A549 (cell line): ENCODE data around the gene APOBEC3H. TPM values are rescaled to one million over a fixed set of nuclear protein-coding genes. Genes with fewer than 3 reads are reported as not detected.
"Not testable (repeated sequence)": the region's sequence is repeated elsewhere in the genome, so short reads cannot be mapped to it uniquely, and the experiment has no call there.

Source experiments
- ATAC-seq, 2 experiments: fragments of 200-7000 bp in 1 of 2; fragments of >200 bp in 1 of 2; cut with Nextera tagmentation in 1 of 2; cut with Tn5 transposase in 1 of 2; 3 replicates each; pipeline versions ENCODE4 v1.8.0 to v1.9.1; 2018 to 2020; ENCODE audit warnings: mild to moderate bottlenecking in 1 of 2, moderate library complexity in 1 of 2
- CTCF ChIA-PET: fragments of 300-600 bp; sonication (Branson Sonifier 250); formaldehyde crosslinking; extraction: SDS; loops from one replicate; lab custom pipeline; 2021; ENCODE audit warnings: antibody characterized with exemption, inconsistent platforms; lab: Yijun Ruan, JAX
- POLR2A ChIA-PET: fragments of 350-600 bp; formaldehyde crosslinking; extraction: SDS; loops from one replicate; lab custom pipeline; 2021; ENCODE audit warnings: antibody characterized with exemption, inconsistent platforms; lab: Yijun Ruan, JAX
- DNase-seq, 2 experiments: peaks; one replicate each; pipeline versions ENCODE4 v3.0.0 to v3.0.0-alpha.2; 2011 to 2016; ENCODE audit warnings: low read depth in 1 of 2, low spot score in 1 of 2
- FAIRE-seq: peaks from 2 replicates; lab custom pipeline; 2011; peaks lifted over from hg19 to GRCh38; lab: Jason Lieb, UNC
- H3K27ac ChIP-seq, 2 experiments: fragments of >200 bp; sonication (Bioruptor Twin); formaldehyde crosslinking; 3 replicates each; pipeline ENCODE4 v1.5.1; 2016 to 2017
- H3K4me1 ChIP-seq: fragments of >200 bp; sonication (Bioruptor Twin); formaldehyde crosslinking; 3 replicates; pipeline ENCODE4 v1.6.1; 2016
- H3K4me2 ChIP-seq: fragments of >200 bp; sonication (Bioruptor Twin); formaldehyde crosslinking; 3 replicates; pipeline ENCODE4 v1.6.1; 2016
- H3K4me3 ChIP-seq: fragments of >200 bp; sonication (Bioruptor Twin); formaldehyde crosslinking; 3 replicates; pipeline ENCODE4 v1.5.1; 2016
- H3K9me3 ChIP-seq: fragments of >200 bp; sonication (Bioruptor Twin); formaldehyde crosslinking; 3 replicates; pipeline ENCODE4 v1.6.1; 2016
- BHLHE40 ChIP-seq: IDR thresholded peaks from 2 replicates; pipeline ENCODE4 v1.6.1; 2012; ENCODE audit warnings: low read depth, low read length, inconsistent platforms
- CBX2 ChIP-seq: fragments of 200-600 bp; sonication (generic); IDR thresholded peaks from 2 replicates; pipeline ENCODE4 v1.6.1; 2016; ENCODE audit warnings: low read depth, mild to moderate bottlenecking, borderline replicate concordance
- CBX8 ChIP-seq: fragments of 200-600 bp; sonication (generic); IDR thresholded peaks from 2 replicates; pipeline ENCODE4 v1.6.1; 2016
- CHD4 ChIP-seq: fragments of 200-600 bp; sonication (generic); IDR thresholded peaks from 2 replicates; pipeline ENCODE4 v1.6.1; 2016; ENCODE audit warnings: antibody characterized with exemption, mild to moderate bottlenecking, borderline replicate concordance
- CTCF ChIP-seq: fragments of >200 bp; sonication (Bioruptor Twin); formaldehyde crosslinking; IDR thresholded peaks from 3 replicates; pipeline ENCODE4 v1.5.1; 2016
- E2F6 ChIP-seq: IDR thresholded peaks from 2 replicates; pipeline ENCODE4 v1.6.1; 2012; ENCODE audit warnings: low read depth, borderline replicate concordance
- EHMT2 ChIP-seq: fragments of 200-600 bp; sonication (generic); IDR thresholded peaks from 2 replicates; pipeline ENCODE4 v1.6.1; 2016; ENCODE audit warnings: antibody characterized with exemption, low read depth, mild to moderate bottlenecking, moderate library complexity
- EP300 ChIP-seq, 2 experiments: fragments of >200 bp; sonication (Bioruptor Twin); formaldehyde crosslinking; IDR thresholded peaks; 2 replicates in 1 of 2; 3 replicates in 1 of 2; pipeline ENCODE4 v1.6.1; 2016 to 2017
- ESRRA ChIP-seq: fragments of 150-350 bp; IDR thresholded peaks from 2 replicates; pipeline ENCODE4 v1.6.1; 2014; ENCODE audit warnings: mild to moderate bottlenecking, low read length, borderline replicate concordance
- HDAC2 ChIP-seq: fragments of 200-600 bp; sonication (generic); IDR thresholded peaks from 2 replicates; pipeline ENCODE4 v1.6.1; 2016
- HES2 ChIP-seq: fragments of >200 bp; sonication (Bioruptor Twin); formaldehyde crosslinking; IDR thresholded peaks from 2 replicates; pipeline ENCODE4 v1.6.1; 2016
- HMGXB4 ChIP-seq: fragments of 250-450 bp; sonication (Bioruptor Pico); IDR thresholded peaks from 2 replicates; pipeline ENCODE4 v1.5.0; 2021; ENCODE audit warnings: mild to moderate bottlenecking, moderate library complexity, borderline replicate concordance
- HOXB5 ChIP-seq: fragments of 250-450 bp; sonication (Bioruptor Pico); IDR thresholded peaks from 2 replicates; pipeline ENCODE4 v1.5.0; 2020; ENCODE audit warnings: mild to moderate bottlenecking, moderate library complexity
- JUN ChIP-seq, 2 experiments: fragments of >200 bp; sonication (Bioruptor Twin); formaldehyde crosslinking; IDR thresholded peaks; 2 replicates in 1 of 2; 3 replicates in 1 of 2; pipeline ENCODE4 v1.6.1; 2016 to 2017
- MAZ ChIP-seq: fragments of 150-350 bp; IDR thresholded peaks from 2 replicates; pipeline ENCODE4 v1.6.1; 2014; ENCODE audit warnings: antibody characterized with exemption, low read depth, low read length, borderline replicate concordance
- MYC ChIP-seq: IDR thresholded peaks from 2 replicates; pipeline ENCODE4 v1.6.1; 2012; ENCODE audit warnings: mild to moderate bottlenecking, inconsistent platforms, low read length, improper control_type of control experiment, borderline replicate concordance
- NR3C1 ChIP-seq: fragments of >200 bp; sonication (Bioruptor Twin); formaldehyde crosslinking; IDR thresholded peaks from 3 replicates; pipeline ENCODE4 v1.6.1; 2017
- PHF8 ChIP-seq: fragments of 200-600 bp; sonication (generic); IDR thresholded peaks from 2 replicates; pipeline ENCODE4 v1.6.1; 2016; ENCODE audit warnings: low read depth, mild to moderate bottlenecking, antibody characterized with exemption, moderate library complexity, borderline replicate concordance
- POLR2A ChIP-seq: IDR thresholded peaks from 2 replicates; pipeline ENCODE4 v1.6.1; 2012; ENCODE audit warnings: mild to moderate bottlenecking, low read length
- POLR2AphosphoS2 ChIP-seq: conservative IDR thresholded peaks from 2 replicates; pipeline ENCODE4 v1.6.1; 2012; ENCODE audit warnings: low read length, improper control_type of control experiment, inconsistent platforms
- RARB ChIP-seq: fragments of 250-450 bp; sonication (Bioruptor Pico); IDR thresholded peaks from 2 replicates; pipeline ENCODE4 v1.8.0; 2021; ENCODE audit warnings: mild to moderate bottlenecking, moderate library complexity
- RFX5 ChIP-seq: fragments of 450-650 bp; IDR thresholded peaks from 2 replicates; pipeline ENCODE4 v1.7.1; 2014; ENCODE audit warnings: antibody characterized with exemption, mild to moderate bottlenecking, moderate library complexity
- RNF2 ChIP-seq: fragments of 200-600 bp; sonication (generic); IDR thresholded peaks from 2 replicates; pipeline ENCODE4 v1.6.1; 2016; ENCODE audit warnings: low read depth, mild to moderate bottlenecking, antibody characterized with exemption, moderate library complexity, borderline replicate concordance
- SMC3 ChIP-seq: fragments of >200 bp; sonication (Bioruptor Twin); formaldehyde crosslinking; IDR thresholded peaks from 3 replicates; pipeline ENCODE4 v1.6.1; 2018; ENCODE audit warnings: inconsistent platforms
- SREBF2 ChIP-seq: fragments of 450-650 bp; IDR thresholded peaks from 2 replicates; pipeline ENCODE4 v1.6.1; 2014; ENCODE audit warnings: mild to moderate bottlenecking, moderate library complexity
- TFCP2L1 ChIP-seq: fragments of 250-450 bp; sonication (Bioruptor Pico); IDR thresholded peaks from 2 replicates; pipeline ENCODE4 v1.5.0; 2021; ENCODE audit warnings: mild to moderate bottlenecking
- TP53 ChIP-seq: fragments of 250-450 bp; sonication (Bioruptor Pico); IDR thresholded peaks from 2 replicates; pipeline ENCODE4 v1.5.0; 2021; ENCODE audit warnings: mild to moderate bottlenecking, moderate library complexity
- ZNF302 ChIP-seq: fragments of 250-450 bp; sonication (Bioruptor Pico); IDR thresholded peaks from 2 replicates; pipeline ENCODE4 v1.9.0; 2021; ENCODE audit warnings: inconsistent platforms, mild to moderate bottlenecking, moderate library complexity
- WGBS: methylation state at CpG from one replicate; pipeline ENCODE4 v1.1.6; 2017; ENCODE audit errors: missing lambda C conversion rate; 5-methylcytosine and 5-hydroxymethylcytosine counted together
- polyA plus RNA-seq, 4 experiments: library from polyadenylated mRNA; depleted of rRNA in 3 of 4; stranded (reverse); fragments of >200 nt; fragmentation: RNase III in 1 of 4; extraction: RNeasy Plus Mini Kit Qiagen cat#74134 plus additional on column Dnase treatment in 1 of 4; gene quantifications; 2 replicates in 3 of 4; 3 replicates in 1 of 4; pipeline ENCODE4 v1.2.3, GENCODE V29; 2011 to 2017

The APOBEC3H gene
- polyA plus RNA-seq, 2 of the 4 experiments (the other 2 are of a cell fraction) = 0.39 to 0.43 TPM

- TF ChIP-seq CBX8 = no peak
Measured at GRCh38 chr22:39078329-39078728, 18.7 kb upstream of the APOBEC3H start (continued).

- ATAC-seq, POLR2A ChIA-PET, DNase-seq, H3K4me1 ChIP-seq, FAIRE-seq, H3K4me3 ChIP-seq, H3K4me2 ChIP-seq, H3K27ac ChIP-seq, H3K9me3 ChIP-seq: not testable (repeated sequence)
- CTCF ChIA-PET = interaction anchor here (0.8 kb wide), 1 partner anchor 21 kb away, joined by 3 read pairs; no protein-coding TSS in a partner anchor
- WGBS = 71% methylated on average over 24 of the region's 24 CpGs
Measured at GRCh38 chr22:39079054-39079637, 17.9 kb upstream of the APOBEC3H start.

GRCh38 chr22:39080052-39080762, 16.8 kb upstream of the APOBEC3H start:
- Histone ChIP-seq H3K4me1 (no peaks in the 10 kb centered on the region), H3K4me3 (no peak overlapping the region), H3K4me2 (no peak overlapping the region), H3K27ac (no peak overlapping the region), H3K9me3 (no peaks in the 10 kb centered on the region)
- no peak for ATAC-seq
- ChIA-PET POLR2A (no interaction called here), CTCF (interaction anchor here (0.7 kb wide), 1 partner anchor 13 kb away, joined by 4 read pairs; no protein-coding TSS in a partner anchor)
- no peak for DNase-seq
- WGBS = 55% methylated on average over 9 of the region's 9 CpGs
- FAIRE-seq = no peak
- TF ChIP-seq CHD4 = no peak
- TF ChIP-seq MYC = no peak
- TF ChIP-seq POLR2A = no peak
- no peak for TF ChIP-seq EHMT2
- TF ChIP-seq E2F6 = no peak
- no peak for TF ChIP-seq ESRRA
- TF ChIP-seq RNF2 = no peak
- no peak for TF ChIP-seq TFCP2L1 (CRISPR knock-in tag)
- TF ChIP-seq CBX2 = no peak
- TF ChIP-seq POLR2AphosphoS2 = no peak

- Histone ChIP-seq H3K4me3 (no peak overlapping the region), H3K9me3 (no peaks in the 10 kb centered on the region), H3K27ac (no peak overlapping the region), H3K4me2 (no peak overlapping the region), H3K4me1 (no peaks in the 10 kb centered on the region)
- 85% methylated on average over 11 of the region's 12 CpGs for WGBS
- ChIA-PET CTCF (interaction anchor here (0.5 to 0.7 kb wide), 2 partner anchors 14 to 240 kb away, joined by 3 to 4 read pairs; no protein-coding TSS in a partner anchor), POLR2A (no interaction called here)
- FAIRE-seq = no peak
- ATAC-seq = no peak
- no peak for DNase-seq
- no peak for TF ChIP-seq TP53
- TF ChIP-seq HMGXB4 (CRISPR knock-in tag) = no peak
- TF ChIP-seq JUN (IDR thresholded peaks at IDR 0.05) = no peak
- TF ChIP-seq BHLHE40 = no peak
- no peak for TF ChIP-seq CHD4
- TF ChIP-seq RARB (CRISPR knock-in tag) = no peak
- TF ChIP-seq SMC3 = no peak
- TF ChIP-seq PHF8 = no peak
- TF ChIP-seq HES2 = no peak
- TF ChIP-seq MAZ = no peak
- TF ChIP-seq CTCF = no peak
- no peak for TF ChIP-seq SREBF2
- no peak for TF ChIP-seq RFX5
- TF ChIP-seq CBX8 = no peak
- no peak for TF ChIP-seq ZNF302 (CRISPR knock-in tag)
- TF ChIP-seq HDAC2 = no peak
- no peak for TF ChIP-seq HOXB5 (CRISPR knock-in tag)
- no peak for TF ChIP-seq NR3C1
- no peak for TF ChIP-seq EP300 (IDR thresholded peaks at IDR 0.05)
- no peak for TF ChIP-seq POLR2AphosphoS2
Measured at GRCh38 chr22:39081016-39081415, 16.0 kb upstream of the APOBEC3H start.
